HG02588 (cell line): ENCODE results near the gene ALS2.
"Not testable (repeated sequence)": the region's sequence is repeated elsewhere in the genome, so short reads cannot be mapped to it uniquely, and the experiment has no call there.

Experiments
- ATAC-seq: cut with Tn5 transposase; IDR thresholded peaks from one replicate; pipeline ENCODE4 v1.9.1; 2021; ENCODE audit warnings: mild to moderate bottlenecking, moderate library complexity; ENCODE audit not compliant: unreplicated experiment

ALS2 gene

GRCh38 chr2:201678401-201678800, 102.3 kb downstream of the ALS2 start:
- no peak for ATAC-seq

- no peak for ATAC-seq
Measured at GRCh38 chr2:201675454-201675853, 105.3 kb downstream of the ALS2 start.

- no peak for ATAC-seq
Measured at GRCh38 chr2:201674794-201675193, 105.9 kb downstream of the ALS2 start.

- ATAC-seq: no peak
Measured at GRCh38 chr2:201674298-201674697, 106.4 kb downstream of the ALS2 start.

GRCh38 chr2:201673546-201673945, 107.2 kb downstream of the ALS2 start:
- ATAC-seq: no peak

GRCh38 chr2:201671205-201671604, 109.5 kb downstream of the ALS2 start:
- not testable (repeated sequence) for ATAC-seq

- no peak for ATAC-seq
Measured at GRCh38 chr2:201669865-201670264, 110.9 kb downstream of the ALS2 start.

GRCh38 chr2:201668402-201668910, 112.3 kb downstream of the ALS2 start:
- ATAC-seq: no peak

GRCh38 chr2:201664334-201664733, 116.4 kb downstream of the ALS2 start:
- no peak for ATAC-seq

GRCh38 chr2:201661366-201661765, 119.4 kb downstream of the ALS2 start:
- no peak for ATAC-seq

GRCh38 chr2:201660293-201660895, 120.3 kb downstream of the ALS2 start:
- no peak for ATAC-seq

- ATAC-seq: no peak
Measured at GRCh38 chr2:201656740-201657139, 124.0 kb downstream of the ALS2 start.

- ATAC-seq: no peak
Measured at GRCh38 chr2:201656102-201656501, 124.6 kb downstream of the ALS2 start.

GRCh38 chr2:201654616-201655384, 125.9 kb downstream of the ALS2 start:
- ATAC-seq: no peak

GRCh38 chr2:201653221-201653620, 127.5 kb downstream of the ALS2 start:
- no peak for ATAC-seq
